Stimulated activated CD8-positive, alpha-beta memory T cell treated with anti-CD3 and anti-CD28 coated beads, Interleukin-7, amount 100 ng/mL, for 48 hours (primary cell): ENCODE measurements around the gene SEZ6L2.

Experiments used
- DNase-seq, 2 donors: peaks; one replicate each; pipeline ENCODE4 v3.0.0-alpha.2; 2020; ENCODE audit warnings: low read depth in 1 of 2; ENCODE audit errors: extremely low read depth in 1 of 2

SEZ6L2 gene

GRCh38 chr16:29830774-29831173 is 68.6 kb downstream of the SEZ6L2 start:
- DNase-seq, result no peak

DNA sequence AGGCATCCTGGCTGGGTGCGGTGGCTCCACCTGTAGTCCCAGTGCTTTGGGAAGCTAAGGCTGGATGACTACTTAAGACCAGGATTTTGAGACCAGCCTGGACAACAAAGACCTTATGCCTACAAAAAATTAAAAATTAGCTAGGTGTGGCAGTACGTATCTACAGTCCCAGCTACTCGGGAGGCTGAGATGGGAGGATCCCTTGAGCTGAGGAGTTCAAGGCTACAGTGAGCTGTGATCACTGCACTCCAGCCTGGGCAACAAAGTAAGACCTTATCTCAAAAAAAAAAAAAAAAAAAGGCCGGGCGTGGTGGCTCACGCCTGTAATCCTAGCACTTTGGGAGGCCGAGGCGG is 73.0 kb downstream of the SEZ6L2 start:
- no peak for DNase-seq

DNA sequence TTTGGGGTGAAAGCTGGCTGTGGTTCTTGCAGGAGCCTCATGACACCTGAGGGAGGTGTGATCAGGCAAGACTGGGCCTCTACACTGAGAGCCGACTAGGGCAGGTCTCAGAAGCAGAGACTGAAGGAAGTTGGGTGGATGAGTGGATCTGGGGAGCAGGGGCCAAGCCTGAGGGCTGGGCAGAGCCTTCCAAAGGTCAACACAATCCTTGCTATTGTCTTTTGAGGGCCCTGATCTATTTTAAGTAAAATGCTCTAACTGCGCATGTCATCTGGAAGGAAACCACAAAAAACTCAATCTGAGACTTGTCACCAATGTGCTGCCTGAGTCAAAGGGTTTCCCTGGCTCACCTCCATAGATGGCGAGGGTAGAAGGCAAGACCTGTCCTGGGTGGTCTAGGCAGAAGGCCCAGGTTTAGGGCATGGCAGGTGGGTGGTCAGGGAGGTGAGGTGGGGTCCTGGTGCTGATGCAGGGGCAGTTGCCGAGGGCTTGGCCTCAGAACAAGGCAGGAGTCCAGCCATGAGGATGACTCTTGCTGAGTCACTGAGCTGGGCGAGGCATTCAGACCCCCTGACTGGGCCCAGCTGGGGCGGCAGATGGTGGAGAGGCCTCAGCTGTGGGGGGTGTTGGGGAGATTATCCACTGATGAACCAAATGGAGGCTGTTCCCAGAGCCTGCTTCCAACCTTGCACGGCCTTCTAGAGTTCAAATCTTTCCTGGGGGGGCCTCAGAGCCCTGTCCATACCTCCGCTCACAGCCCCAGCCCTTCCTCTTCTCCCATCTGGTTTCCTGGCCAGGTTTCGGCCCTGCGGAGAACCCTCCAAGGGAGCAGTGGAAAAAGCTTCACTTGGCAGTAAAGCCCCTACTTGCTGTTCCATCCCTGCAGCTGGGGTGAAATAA is 74.0 kb downstream of the SEZ6L2 start:
- DNase-seq, result no peak

- DNase-seq, result no peak
Measured at GRCh38 chr16:29824589-29825144, 74.7 kb downstream of the SEZ6L2 start.

DNA sequence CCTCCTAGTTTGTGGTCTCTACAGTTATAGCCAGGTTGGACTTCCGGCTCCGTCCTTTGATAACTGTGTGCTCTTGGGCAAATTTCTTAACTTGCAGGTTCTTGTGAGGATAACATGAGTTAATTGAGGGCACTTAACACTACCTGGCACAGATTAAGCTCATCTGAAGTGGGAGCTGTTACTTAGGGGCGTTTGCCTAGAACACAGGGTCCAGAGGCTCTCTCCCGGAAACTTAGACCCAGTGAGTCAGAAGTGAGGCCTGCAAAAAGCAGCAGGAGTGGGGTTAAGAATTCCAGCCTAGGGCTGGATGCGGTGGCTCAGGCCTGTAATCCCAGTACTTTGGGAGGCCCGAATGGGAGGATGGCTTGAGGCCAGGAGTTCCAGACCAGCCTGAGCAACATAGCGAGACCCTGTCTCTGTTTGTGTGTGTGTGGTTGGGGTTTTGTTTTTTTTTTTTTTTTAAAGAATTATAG is 77.7 kb downstream of the SEZ6L2 start:
- no peak for DNase-seq
